ENCODE data around the gene MOGAT1. TPM values are rescaled to one million over a fixed set of nuclear protein-coding genes. Genes with fewer than 3 reads are reported as not detected.
"Not testable (repeated sequence)": the region's sequence is repeated elsewhere in the genome, so short reads cannot be mapped to it uniquely, and the experiment has no call there.

MOGAT1 gene
- total RNA-seq, 1 donor from 2014 or later = not detected

- H3K79me2 ChIP-seq (ENCODE audit: insufficient read depth, low read length) = no peaks in the 10 kb centered on the region
- H3K27ac ChIP-seq (ENCODE audit: low read depth, low read length) = no peak overlapping the region
- H3K4me1 ChIP-seq (ENCODE audit: insufficient read depth, low read length) = no peaks in the 10 kb centered on the region
- no peak overlapping the region for H3K4me3 ChIP-seq (ENCODE audit: insufficient read depth, low read depth, low read length)
- no peak overlapping the region for H3K4me2 ChIP-seq (ENCODE audit: low read length)
- Mint-ChIP-seq H3K4me3 (ENCODE audit: unreplicated experiment) (no peak overlapping the region), H3K9me3 (ENCODE audit: unreplicated experiment) (peaks cover 3% of the 10 kb centered on the region), H3K36me3 (ENCODE audit: low read depth, unreplicated experiment) (no peaks in the 10 kb centered on the region), H3K4me1 (ENCODE audit: low read depth, unreplicated experiment) (no peaks in the 10 kb centered on the region), H3K27ac (ENCODE audit: unreplicated experiment) (no peak overlapping the region), H3K27me3 (ENCODE audit: low read depth, unreplicated experiment) (no peaks in the 10 kb centered on the region)
- TF ChIP-seq EZH2 (IDR thresholded peaks at IDR 0.05; ENCODE audit: insufficient read depth, low read length) (no peak), CTCF (IDR thresholded peaks at IDR 0.05; ENCODE audit: insufficient read depth, low read depth, low read length) (peak; percentile 100)
- no peaks in the 10 kb centered on the region for H3K36me3 ChIP-seq (ENCODE audit: insufficient read depth, low read length)
- no peak for FAIRE-seq
- H3K27me3 ChIP-seq (ENCODE audit: insufficient read depth, low read length) = no peaks in the 10 kb centered on the region
- no peaks in the 10 kb centered on the region for H4K20me1 ChIP-seq (ENCODE audit: insufficient read depth, low read length)
- DNase-seq (ENCODE audit: low read depth) = peak; percentile 50
- H3K9me3 ChIP-seq (ENCODE audit: insufficient read depth, low read depth, low read length) = no peaks in the 10 kb centered on the region
- H2AFZ ChIP-seq (ENCODE audit: low read depth, low read length) = no peak overlapping the region
- H3K9ac ChIP-seq (ENCODE audit: low read length) = no peak overlapping the region
These were observed 19.2 kb downstream of the MOGAT1 start for GRCh38 chr2:222690564-222691200.

GRCh38 chr2:222693413-222693812, 22.0 kb downstream of the MOGAT1 start:
- not testable (repeated sequence) for H3K4me1 ChIP-seq (ENCODE audit: insufficient read depth, low read length); H3K9me3 Mint-ChIP-seq (ENCODE audit: unreplicated experiment); H3K4me2 ChIP-seq (ENCODE audit: low read length); H3K9me3 ChIP-seq (ENCODE audit: insufficient read depth, low read depth, low read length); H3K27me3 Mint-ChIP-seq (ENCODE audit: low read depth, unreplicated experiment); H3K9ac ChIP-seq (ENCODE audit: low read length); DNase-seq (ENCODE audit: low read depth); H3K36me3 ChIP-seq (ENCODE audit: insufficient read depth, low read length); H3K27ac ChIP-seq (ENCODE audit: low read depth, low read length); H3K27me3 ChIP-seq (ENCODE audit: insufficient read depth, low read length); H3K4me3 Mint-ChIP-seq (ENCODE audit: unreplicated experiment); H3K4me1 Mint-ChIP-seq (ENCODE audit: low read depth, unreplicated experiment); H3K4me3 ChIP-seq (ENCODE audit: insufficient read depth, low read depth, low read length); H2AFZ ChIP-seq (ENCODE audit: low read depth, low read length); H3K36me3 Mint-ChIP-seq (ENCODE audit: low read depth, unreplicated experiment); H3K79me2 ChIP-seq (ENCODE audit: insufficient read depth, low read length); FAIRE-seq; H3K27ac Mint-ChIP-seq (ENCODE audit: unreplicated experiment); H4K20me1 ChIP-seq (ENCODE audit: insufficient read depth, low read length)

- Histone ChIP-seq H3K27me3 (ENCODE audit: insufficient read depth, low read length) (no peaks in the 10 kb centered on the region), H3K79me2 (ENCODE audit: insufficient read depth, low read length) (no peaks in the 10 kb centered on the region), H3K9me3 (ENCODE audit: insufficient read depth, low read depth, low read length) (no peaks in the 10 kb centered on the region), H2AFZ (ENCODE audit: low read depth, low read length) (no peak overlapping the region), H3K4me1 (ENCODE audit: insufficient read depth, low read length) (no peaks in the 10 kb centered on the region), H4K20me1 (ENCODE audit: insufficient read depth, low read length) (no peaks in the 10 kb centered on the region), H3K36me3 (ENCODE audit: insufficient read depth, low read length) (no peaks in the 10 kb centered on the region), H3K4me3 (ENCODE audit: insufficient read depth, low read depth, low read length) (no peak overlapping the region), H3K4me2 (ENCODE audit: low read length) (no peak overlapping the region), H3K9ac (ENCODE audit: low read length) (no peak overlapping the region), H3K27ac (ENCODE audit: low read depth, low read length) (no peak overlapping the region)
- FAIRE-seq (no peak), DNase-seq (ENCODE audit: low read depth) (no peak)
- Mint-ChIP-seq H3K9me3 (ENCODE audit: unreplicated experiment) (peaks cover 3% of the 10 kb centered on the region), H3K27me3 (ENCODE audit: low read depth, unreplicated experiment) (no peaks in the 10 kb centered on the region), H3K4me3 (ENCODE audit: unreplicated experiment) (no peak overlapping the region), H3K36me3 (ENCODE audit: low read depth, unreplicated experiment) (no peaks in the 10 kb centered on the region), H3K4me1 (ENCODE audit: low read depth, unreplicated experiment) (peaks cover 3% of the 10 kb centered on the region), H3K27ac (ENCODE audit: unreplicated experiment) (no peak overlapping the region)
- TF ChIP-seq EZH2 (IDR thresholded peaks at IDR 0.05; ENCODE audit: insufficient read depth, low read length) = no peak
- TF ChIP-seq CTCF (IDR thresholded peaks at IDR 0.05; ENCODE audit: insufficient read depth, low read depth, low read length) = peak; percentile 21
These were observed 22.4 kb downstream of the MOGAT1 start for GRCh38 chr2:222693837-222694236.
